Measurements from ENCODE around the gene EZH1.

The EZH1 gene

DNA sequence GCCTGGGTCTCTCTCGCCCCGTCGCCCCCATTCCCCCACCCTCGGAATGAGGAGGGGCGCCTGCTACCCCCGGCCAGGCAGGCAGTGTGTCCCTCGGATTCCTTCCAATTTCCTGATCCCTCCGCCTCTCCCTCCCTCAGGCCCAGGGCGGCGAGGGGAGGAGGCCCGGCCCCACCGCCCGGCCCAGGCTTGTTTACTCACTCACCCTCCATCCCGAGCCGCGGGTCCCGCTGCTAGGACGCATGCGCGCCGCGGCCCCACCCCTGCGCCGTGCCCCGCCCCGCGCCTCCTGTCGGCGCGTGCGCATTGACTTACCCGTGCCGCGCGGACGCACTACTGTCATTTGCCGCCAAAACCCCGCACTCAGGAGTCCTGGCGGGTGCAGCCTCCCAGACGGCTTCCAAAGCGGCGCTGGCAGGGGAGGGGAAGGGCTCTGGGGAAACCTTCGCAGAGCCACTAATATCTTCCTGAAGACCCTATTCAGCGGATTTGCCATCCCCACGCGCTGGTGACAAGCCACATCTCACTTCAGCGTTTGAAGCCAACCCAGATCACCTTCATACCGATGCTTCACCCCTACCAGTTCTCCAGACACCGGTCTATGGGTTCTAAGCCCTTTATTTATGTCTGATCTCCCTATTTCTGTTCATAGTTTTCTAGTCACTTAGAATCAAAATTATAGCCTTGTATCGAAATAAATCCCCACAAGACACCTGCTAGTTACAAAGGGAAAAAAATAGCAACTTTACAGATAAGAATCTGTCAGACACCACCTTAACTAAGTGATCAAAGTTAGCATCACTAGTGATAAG is at the start of gene EZH1:
EZH1 (minus strand) TSS at position 235 of the 812 bp plus-strand sequence. CDS start 16,099 bp downstream, outside the sequence.
- peak; percentile 100 for DNase-seq (ENCODE audit: low spot score)

- no peak for DNase-seq (ENCODE audit: low spot score)
These were observed 47.7 kb upstream of the EZH1 start for GRCh38 chr17:42792545-42792944.

DNA sequence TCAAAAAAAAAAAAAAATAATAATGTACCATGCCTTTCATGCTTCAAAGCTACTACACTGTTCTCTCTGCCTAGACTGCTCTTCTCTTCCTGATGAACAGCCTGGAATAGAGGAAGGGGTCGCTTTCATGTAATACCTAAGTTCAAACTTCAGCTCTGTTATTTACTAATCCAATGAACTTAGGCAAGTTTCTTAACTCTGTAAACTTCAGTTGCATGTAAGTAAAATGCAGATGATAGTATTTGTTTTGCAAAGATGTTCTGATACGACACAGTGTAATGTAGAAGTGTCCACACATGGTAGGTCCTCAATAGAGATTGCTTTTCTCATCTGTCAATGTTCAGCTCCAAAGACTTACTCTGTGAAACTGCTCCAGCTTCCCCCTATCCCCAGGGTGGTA is 47.1 kb upstream of the EZH1 start:
- no peak for DNase-seq (ENCODE audit: low spot score)

GRCh38 chr17:42787266-42787665 is 42.4 kb upstream of the EZH1 start:
- no peak for DNase-seq (ENCODE audit: low spot score)

DNA sequence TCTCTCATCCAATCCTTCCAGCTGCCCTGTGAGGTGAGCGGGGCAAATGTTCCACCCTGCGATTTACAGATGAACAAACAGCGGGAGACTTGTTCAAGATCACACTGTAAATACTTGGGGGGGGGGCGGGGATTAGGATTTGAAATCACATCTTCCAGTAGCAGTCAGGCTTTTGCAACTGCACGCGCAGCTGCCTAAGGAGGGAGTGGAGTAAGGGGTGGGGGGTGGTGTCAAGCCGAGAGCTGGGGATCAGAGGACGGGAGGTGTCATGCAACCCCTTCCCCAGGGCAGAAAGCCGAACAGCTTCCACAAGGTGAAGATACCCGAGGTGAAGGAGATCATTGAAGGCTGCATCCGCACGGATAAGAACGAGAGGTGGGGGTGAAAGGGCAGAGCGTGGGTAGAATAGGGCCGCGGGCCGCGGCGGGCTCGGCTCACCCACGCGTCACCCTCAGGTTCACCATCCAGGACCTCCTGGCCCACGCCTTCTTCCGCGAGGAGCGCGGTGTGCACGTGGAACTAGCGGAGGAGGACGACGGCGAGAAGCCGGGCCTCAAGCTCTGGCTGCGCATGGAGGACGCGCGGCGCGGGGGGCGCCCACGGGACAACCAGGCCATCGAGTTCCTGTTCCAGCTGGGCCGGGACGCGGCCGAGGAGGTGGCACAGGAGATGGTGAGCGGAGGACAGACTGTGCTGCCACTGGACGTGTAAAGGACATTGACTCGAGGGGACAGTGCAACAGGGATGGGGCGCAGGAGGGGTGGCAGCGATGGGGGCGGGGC is 40.2 kb upstream of the EZH1 start:
- no peak for DNase-seq (ENCODE audit: low spot score)

GRCh38 chr17:42784409-42784808 is 39.6 kb upstream of the EZH1 start:
- DNase-seq (ENCODE audit: low spot score): no peak

- DNase-seq (ENCODE audit: low spot score): no peak
These were observed 38.9 kb upstream of the EZH1 start for GRCh38 chr17:42783791-42784138.

DNA sequence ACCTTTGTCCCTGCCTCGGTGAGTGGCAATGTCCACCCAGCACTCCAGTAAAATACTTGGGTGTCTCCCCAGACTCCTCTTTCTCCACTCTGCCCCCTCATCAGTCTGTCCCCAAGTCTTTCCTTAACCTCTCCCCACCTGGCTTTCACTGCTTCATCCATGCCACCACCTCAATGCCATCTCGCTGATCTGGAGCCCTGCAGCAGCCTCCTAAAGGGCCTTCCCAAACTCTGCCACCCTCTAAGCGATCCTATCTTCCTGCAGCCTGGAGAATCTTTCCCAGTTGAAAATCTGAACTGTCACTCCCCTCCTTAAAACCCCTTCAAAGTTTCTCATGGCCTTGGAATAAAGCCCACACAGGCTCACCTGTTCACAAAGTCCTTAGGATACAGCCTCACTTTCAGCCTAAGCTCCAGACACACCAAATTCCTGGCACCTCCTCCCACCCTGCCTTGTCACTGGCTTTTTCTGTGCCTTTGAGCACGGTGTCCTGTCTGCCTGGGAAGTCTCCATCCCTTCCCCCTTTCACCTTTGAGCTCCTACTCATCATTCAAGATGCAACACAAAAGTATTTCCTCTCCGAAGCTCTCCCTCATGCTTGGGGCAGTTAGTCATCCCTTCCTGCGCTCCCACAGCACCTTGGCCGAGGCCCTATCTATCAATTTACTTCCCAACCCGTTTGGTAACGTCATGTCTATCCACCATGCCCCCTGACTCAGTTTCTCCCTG is 38.4 kb upstream of the EZH1 start:
- no peak for DNase-seq (ENCODE audit: low spot score)

GRCh38 chr17:42782166-42783061 is 37.6 kb upstream of the EZH1 start:
- DNase-seq (ENCODE audit: low spot score): no peak

- no peak for DNase-seq (ENCODE audit: low spot score)
These were observed 36.9 kb upstream of the EZH1 start for GRCh38 chr17:42781639-42782165.

- peak; percentile 28 for DNase-seq (ENCODE audit: low spot score)
These were observed 36.2 kb upstream of the EZH1 start for GRCh38 chr17:42780851-42781638.

DNA sequence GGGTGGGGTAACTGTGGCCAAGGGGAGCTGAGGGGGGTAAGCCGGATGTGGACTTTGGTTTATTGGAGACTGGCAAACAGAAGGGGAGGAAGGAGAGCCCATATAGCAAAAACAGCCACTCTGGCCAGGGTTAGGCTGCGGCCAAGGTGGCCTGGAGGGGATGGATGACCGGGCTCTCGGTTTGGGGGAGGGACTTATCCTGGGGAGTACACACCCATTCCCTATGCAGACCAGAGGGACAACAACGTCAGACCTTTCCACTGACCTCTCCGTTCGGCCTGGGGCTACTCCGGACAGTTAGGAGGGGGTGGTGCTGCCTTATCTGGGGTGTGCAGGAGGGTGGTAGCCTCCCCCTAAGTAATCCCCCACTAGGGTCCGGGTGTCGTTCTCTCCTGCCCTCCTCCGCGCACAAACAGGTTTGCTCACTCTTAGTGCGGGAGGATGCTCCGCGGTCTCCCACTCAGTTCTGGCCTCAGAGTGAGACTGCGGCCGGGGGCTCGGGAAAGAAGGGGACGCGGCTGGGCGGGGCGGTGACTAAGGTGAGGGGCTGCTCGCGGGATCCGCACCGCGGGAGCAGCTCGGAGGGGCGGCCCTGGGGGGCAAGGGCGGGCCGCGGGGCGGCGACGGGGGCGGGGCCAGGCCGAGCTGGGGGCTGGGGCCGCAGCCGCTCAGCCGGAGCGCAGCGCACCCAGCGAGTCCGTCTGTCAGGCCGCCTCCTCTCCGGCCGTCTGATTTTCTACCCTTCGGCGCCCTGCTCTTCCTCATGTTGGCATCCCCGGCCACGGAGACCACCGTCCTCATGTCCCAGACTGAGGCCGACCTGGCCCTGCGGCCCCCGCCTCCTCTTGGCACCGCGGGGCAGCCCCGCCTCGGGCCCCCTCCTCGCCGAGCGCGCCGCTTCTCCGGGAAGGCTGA is 35.4 kb upstream of the EZH1 start, which contains the start of gene WNK4:
WNK4 (plus strand) TSS at position 675 of the 915 bp plus-strand sequence; CDS start at position 764, 89 bp downstream.
- peak; percentile 86 for DNase-seq (ENCODE audit: low spot score)

DNA sequence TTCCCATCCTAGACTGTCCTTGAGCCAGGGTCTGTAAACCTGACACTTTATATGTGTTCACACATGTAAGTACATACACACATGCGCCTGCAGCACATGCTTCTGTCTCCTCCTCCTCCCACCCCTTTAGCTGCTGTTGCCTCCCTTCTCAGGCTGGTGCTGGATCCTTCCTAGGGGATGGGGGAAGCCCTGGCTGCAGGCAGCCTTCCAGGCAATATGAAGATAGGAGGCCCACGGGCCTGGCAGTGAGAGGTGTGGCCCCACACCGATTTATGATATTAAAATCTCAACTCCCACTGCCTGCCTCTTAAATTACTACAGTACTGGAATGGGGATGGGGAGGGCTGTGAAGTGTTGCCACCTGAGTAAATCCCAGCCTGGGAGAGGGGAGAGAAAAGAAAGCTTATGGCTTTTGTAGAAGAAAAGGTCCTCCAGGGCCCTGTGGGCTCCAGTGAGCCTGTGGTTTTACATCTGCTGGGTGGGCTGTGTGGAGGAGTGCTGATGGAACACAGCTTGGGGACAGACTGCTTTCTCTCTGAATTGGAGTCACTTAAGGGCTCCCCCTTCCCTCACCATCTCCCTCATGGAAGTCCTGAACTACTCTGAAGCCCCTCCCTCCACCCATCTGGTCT is 34.6 kb upstream of the EZH1 start:
- DNase-seq (ENCODE audit: low spot score): no peak

- DNase-seq (ENCODE audit: low spot score): no peak
These were observed 33.7 kb upstream of the EZH1 start for GRCh38 chr17:42778570-42778969.

- no peak for DNase-seq (ENCODE audit: low spot score)
These were observed 30.8 kb upstream of the EZH1 start for GRCh38 chr17:42775534-42776098.

GRCh38 chr17:42774066-42774745 is 29.4 kb upstream of the EZH1 start:
- DNase-seq (ENCODE audit: low spot score): no peak

DNA sequence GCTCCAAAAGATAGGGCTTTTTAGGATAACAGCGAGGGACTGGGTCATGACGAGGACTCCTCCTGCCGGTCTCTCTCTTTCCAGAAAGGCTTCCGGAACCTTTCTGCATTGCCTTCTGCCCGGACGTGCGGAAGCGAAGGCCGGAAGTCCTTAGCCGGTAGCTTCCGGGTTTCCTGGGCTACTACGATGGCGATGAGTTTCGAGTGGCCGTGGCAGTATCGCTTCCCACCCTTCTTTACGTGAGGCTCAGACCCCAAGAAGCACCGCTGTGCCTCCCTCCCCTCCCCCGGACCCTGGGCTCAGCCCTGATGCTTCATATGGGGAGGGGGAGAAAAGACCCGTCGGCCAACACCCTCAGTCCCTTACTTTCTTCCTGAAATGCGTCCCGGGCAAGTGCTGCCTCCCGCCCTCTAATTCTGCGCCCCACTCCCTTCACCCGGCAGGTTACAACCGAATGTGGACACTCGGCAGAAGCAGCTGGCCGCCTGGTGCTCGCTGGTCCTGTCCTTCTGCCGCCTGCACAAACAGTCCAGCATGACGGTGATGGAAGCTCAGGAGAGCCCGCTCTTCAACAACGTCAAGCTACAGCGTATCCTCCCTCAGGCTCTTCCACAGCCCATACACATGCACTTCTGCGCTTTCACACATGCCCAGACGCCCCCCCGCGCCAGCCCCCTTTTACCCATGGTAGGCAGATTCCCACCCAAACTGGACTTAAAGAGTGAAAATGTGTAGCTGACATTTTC is 28.6 kb upstream of the EZH1 start, which contains the start of gene VPS25:
VPS25 (plus strand) TSS at position 160 of the 746 bp plus-strand sequence; CDS start at position 187, 27 bp downstream.
- peak; percentile 83 for DNase-seq (ENCODE audit: low spot score)

Measured in iPS-NIHi11 (cell line).